GM10248 (cell line): Measurements from ENCODE around the gene TRIM15.
A peak's percentile ranks its signal among the peaks of the same experiment; 100 is the strongest.
"Not testable (repeated sequence)": the region's sequence is repeated elsewhere in the genome, so short reads cannot be mapped to it uniquely, and the experiment has no call there.

ENCODE experiments used
- CTCF ChIA-PET: fragments of 300-600 bp; sonication (Branson Sonifier 250); formaldehyde crosslinking; extraction: SDS; loops from one replicate; lab custom pipeline; 2021; ENCODE audit warnings: antibody characterized with exemption; lab: Yijun Ruan, JAX
- POLR2A ChIA-PET: fragments of 350-650 bp; sonication (Branson Sonifier 250); formaldehyde crosslinking; extraction: SDS; loops from one replicate; lab custom pipeline; 2020; ENCODE audit warnings: antibody characterized with exemption; lab: Yijun Ruan, JAX
- DNase-seq: peaks from one replicate; pipeline ENCODE4 v3.0.0; 2012; ENCODE audit errors: extremely low spot score
- TF ChIP-seq, protein P1 (sequence below): IDR thresholded peaks from 2 replicates; pipeline ENCODE4 v1.5.1; 2012; ENCODE audit warnings: mild to moderate bottlenecking, low read depth; ENCODE audit errors: extremely low read depth, missing control alignments, control extremely low read depth

The TRIM15 gene

DNA sequence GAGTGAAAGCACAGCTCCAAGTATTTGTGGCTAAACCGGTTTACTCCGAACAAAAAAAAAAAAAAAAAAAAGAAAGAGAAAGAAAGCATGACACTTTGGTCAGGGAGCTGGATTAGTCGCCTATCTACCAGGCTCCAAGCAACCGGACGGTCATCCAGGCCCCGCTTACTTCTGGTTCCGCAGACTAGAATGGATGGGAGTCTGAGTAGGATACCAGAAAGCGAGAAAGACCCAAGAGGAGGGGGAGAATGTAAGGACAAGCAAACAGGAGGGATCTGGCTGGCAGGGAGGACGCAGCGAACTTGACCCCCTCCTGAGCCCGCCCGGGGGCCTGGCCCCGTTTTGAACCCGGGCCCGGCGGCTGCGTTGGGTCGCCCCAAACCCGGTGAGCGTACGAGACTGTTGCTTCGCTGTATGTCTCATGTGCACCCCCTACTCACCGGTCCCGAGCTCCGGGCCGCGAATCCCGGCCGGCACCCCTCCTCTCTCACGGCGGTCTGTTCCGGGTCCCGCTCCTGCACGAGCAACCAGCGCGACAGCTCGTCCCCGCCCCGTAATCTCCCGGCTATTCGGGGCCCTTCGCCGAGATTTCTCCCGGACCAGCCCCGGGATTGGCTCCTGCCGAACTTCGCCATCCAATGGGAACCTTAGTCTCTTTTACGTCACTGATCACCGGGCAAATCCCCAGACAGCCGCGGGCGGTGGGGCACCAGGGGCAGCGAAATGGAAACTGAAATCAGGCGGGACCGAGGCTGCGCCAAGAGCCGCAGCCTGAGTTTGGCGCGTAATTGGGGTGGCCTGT is 49.7 kb downstream of the TRIM15 start, which contains the start of gene TRIM26:
Gene TRIM26, minus strand, starts transcription at position 542 of the 802 bp plus-strand sequence. CDS start 14,303 bp downstream, outside the sequence.
- POLR2A ChIA-PET = interaction anchor here (0.6 to 0.7 kb wide), 4 partner anchors 15 to 1200 kb away, joined by 3 to 9 read pairs (median 6); no protein-coding TSS in a partner anchor
- peak; percentile 99 for DNase-seq
- TF ChIP-seq, protein P1, sequence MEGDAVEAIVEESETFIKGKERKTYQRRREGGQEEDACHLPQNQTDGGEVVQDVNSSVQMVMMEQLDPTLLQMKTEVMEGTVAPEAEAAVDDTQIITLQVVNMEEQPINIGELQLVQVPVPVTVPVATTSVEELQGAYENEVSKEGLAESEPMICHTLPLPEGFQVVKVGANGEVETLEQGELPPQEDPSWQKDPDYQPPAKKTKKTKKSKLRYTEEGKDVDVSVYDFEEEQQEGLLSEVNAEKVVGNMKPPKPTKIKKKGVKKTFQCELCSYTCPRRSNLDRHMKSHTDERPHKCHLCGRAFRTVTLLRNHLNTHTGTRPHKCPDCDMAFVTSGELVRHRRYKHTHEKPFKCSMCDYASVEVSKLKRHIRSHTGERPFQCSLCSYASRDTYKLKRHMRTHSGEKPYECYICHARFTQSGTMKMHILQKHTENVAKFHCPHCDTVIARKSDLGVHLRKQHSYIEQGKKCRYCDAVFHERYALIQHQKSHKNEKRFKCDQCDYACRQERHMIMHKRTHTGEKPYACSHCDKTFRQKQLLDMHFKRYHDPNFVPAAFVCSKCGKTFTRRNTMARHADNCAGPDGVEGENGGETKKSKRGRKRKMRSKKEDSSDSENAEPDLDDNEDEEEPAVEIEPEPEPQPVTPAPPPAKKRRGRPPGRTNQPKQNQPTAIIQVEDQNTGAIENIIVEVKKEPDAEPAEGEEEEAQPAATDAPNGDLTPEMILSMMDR = no peak
- CTCF ChIA-PET = interaction anchor here (0.7 to 0.9 kb wide), 2 partner anchors 15 to 43 kb away, joined by 3 read pairs; no protein-coding TSS in a partner anchor

DNA sequence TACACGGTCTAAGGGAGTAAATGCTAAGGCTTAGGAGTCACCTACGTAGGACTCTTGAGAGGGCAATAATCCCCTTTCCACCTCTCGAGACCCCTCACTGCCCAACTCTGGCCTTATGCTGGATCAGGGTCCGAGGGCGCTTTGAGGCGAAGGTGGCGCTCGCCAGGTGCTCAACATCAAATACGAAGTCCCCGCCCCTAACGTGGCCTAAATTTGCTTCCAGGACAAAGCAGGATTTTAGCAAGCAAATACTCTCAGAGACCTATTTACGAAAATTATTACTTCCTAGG is 50.3 kb downstream of the TRIM15 start:
- ChIA-PET POLR2A (no interaction called here), CTCF (interaction anchor here (0.9 kb wide), 1 partner anchor 43 kb away, joined by 3 read pairs; no protein-coding TSS in a partner anchor)
- TF ChIP-seq, protein P1 = no peak
- DNase-seq = no peak

DNA sequence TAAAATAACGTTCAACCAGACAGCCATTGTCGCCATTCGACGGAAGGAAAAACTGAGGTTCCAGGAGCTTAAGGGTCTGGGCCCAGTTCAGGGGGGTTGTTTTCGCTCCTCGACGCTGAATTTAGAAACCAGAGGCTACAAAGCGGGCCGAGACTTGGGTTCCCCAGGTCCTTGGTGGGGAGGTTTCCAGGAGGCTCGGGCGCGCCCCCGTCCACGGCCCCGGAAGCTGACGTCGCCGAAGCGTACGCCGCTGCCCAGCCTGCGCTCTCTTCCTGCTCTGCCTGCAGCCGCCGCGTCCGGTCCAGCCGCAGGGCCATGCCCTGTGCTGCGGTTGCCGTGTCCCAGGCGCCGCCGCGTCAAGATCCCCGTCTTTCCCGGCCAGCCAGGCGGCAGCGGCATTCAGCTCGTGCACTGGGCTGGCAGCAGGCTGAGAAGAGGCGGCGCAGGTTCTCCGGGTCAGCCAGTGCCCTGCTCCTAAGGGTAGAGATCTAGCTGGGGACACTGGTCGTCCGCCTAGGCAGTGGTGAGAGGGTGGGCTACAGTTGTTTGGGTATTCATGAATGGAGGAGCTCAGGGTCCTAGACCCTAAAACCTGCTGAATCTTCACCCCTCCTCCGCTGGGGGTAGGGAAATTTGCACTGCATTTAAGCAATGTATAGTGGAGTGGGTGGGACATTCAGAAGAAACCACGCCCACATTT is 50.8 kb downstream of the TRIM15 start:
- CTCF ChIA-PET = interaction anchor here (0.9 to 1.0 kb wide), 3 partner anchors 9 to 184 kb away, joined by 3 read pairs; no protein-coding TSS in a partner anchor
- peak; percentile 81 for DNase-seq
- TF ChIP-seq, protein P1 = no peak
- POLR2A ChIA-PET = no interaction called here

DNA sequence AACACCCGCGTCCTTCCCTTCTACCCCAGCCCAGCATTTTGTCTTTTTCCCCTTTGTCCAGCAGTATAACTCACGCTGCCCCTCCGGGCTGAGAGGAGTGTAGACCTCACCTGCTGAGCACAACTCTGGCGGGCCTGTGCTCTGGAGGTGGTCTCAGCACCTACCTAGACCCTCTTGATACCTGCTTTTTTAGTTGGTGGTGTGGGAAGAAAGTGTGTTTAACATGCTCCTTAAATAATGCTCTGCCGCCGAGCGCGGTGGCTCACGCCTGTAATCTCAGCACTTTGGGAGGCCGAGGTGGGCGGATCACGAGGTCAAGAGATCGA is 51.3 kb downstream of the TRIM15 start:
- POLR2A ChIA-PET = no interaction called here
- DNase-seq = no peak
- CTCF ChIA-PET = interaction anchor here (1.0 to 3.1 kb wide), 3 partner anchors 9 to 183 kb away, joined by 3 to 13 read pairs (median 3); no protein-coding TSS in a partner anchor
- TF ChIP-seq, protein P1 = no peak

DNA sequence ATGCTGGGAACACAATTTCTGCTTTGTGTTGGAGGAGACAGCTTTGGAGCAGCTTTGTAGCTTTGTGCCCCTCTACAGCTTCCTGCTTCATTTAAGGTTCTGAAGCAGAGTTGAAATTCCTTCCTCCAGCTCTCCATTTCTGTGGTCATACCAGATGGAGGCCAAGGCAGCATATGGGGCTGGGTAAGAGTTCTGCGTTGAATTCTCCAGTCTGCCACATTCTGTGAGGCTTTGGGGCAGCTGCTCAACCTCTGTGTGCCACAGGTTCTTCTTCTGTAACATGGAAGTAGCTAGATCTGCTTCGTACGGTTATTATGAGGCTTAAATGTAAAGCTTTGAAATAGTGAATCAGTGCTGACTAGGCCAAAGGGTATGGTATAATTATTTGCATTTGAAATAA is 52.8 kb downstream of the TRIM15 start:
- TF ChIP-seq, protein P1 = no peak
- POLR2A ChIA-PET = no interaction called here
- CTCF ChIA-PET = interaction anchor here (1.2 to 3.1 kb wide), 7 partner anchors 11 to 181 kb away, joined by 3 to 13 read pairs (median 8); no protein-coding TSS in a partner anchor

DNA sequence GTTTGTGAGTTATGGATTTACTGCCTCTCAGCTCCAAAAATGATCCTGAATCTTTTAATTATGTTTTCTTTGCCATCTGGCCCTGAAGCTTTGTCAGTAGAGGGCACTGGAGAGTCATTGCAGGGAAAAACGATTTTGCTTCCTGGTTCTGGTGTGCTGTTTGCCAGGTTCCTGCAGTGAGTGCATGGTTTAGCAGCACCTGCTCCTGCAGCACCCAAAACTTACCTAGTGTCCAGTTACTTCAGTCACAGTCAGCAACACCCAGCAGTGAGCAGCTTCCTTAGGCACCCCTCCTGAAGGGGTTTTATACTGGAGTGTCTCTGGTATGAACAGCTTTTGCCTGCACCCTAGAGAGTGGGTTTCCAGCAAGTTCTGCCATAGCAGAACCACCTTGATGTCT is 55.9 kb downstream of the TRIM15 start:
- TF ChIP-seq, protein P1 = peak; percentile 86
- peak; percentile 71 for DNase-seq
- ChIA-PET POLR2A (no interaction called here), CTCF (interaction anchor here (0.6 to 5.5 kb wide), 31 partner anchors 9 to 232 kb away, joined by 3 to 30 read pairs (median 4); no protein-coding TSS in a partner anchor)

More for the DNA sequence above, 52.8 kb downstream of the TRIM15 start:
- no peak for DNase-seq

DNA sequence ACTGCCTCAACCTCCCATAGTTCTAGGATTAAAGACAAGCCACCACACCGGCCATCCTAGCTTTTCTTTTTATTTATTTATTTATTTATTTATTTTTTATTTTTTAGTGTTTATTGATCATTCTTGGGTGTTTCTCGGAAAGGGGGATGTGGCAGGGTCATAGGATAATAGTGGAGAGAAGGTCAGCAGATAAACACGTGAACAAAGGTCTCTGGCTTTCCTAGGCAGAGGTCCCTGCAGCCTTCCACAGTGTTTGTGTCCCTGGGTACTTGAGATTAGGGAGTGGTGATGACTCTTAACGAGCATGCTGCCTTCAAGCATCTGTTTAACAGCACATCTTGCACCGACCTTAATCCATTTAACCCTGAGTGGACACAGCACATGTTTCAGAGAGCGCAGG is 58.0 kb downstream of the TRIM15 start:
- CTCF ChIA-PET = interaction anchor here (0.9 to 5.5 kb wide), 4 partner anchors 11 to 38 kb away, joined by 3 to 25 read pairs (median 7); no protein-coding TSS in a partner anchor

DNA sequence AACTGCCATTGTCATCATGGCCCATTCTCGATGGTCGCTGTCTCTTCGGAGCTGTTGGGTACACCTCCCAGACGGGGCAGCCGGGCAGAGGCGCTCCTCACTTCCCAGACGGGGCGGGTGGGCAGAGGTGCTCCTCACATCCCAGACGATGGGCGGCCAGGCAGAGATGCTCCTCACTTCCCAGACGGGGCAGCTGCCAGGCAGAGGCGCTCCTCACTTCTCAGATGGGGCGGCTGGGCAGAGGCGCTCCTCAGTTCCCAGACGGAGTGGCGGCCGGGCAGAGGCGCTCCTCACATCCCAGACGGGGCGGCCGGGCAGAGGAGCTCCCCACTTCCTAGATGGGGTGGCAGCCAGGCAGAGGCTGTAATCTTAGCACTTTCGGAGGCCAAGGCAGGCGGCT is 58.6 kb downstream of the TRIM15 start:
- CTCF ChIA-PET = interaction anchor here (5.5 kb wide), 1 partner anchor 17 kb away, joined by 25 read pairs; no protein-coding TSS in a partner anchor
- POLR2A ChIA-PET, DNase-seq: not testable (repeated sequence)

More for the DNA sequence above, 58.0 kb downstream of the TRIM15 start:
- POLR2A ChIA-PET, DNase-seq: not testable (repeated sequence)
